ENCODE measurements around the gene STXBP1. TPM values are rescaled to one million over a fixed set of nuclear protein-coding genes. Genes with fewer than 3 reads are reported as not detected.

STXBP1 gene
- total and polyA plus RNA-seq, 9 of the 15 experiments (the other 6 are each of a cell fraction or from before 2014, with no cell fraction given) = 4.6 to 35.1 (median 9.7) TPM

- TF ChIP-seq SMARCE1 (IDR thresholded peaks at IDR 0.05) = no peak
- TF ChIP-seq VEZF1 (CRISPR knock-in tag; IDR thresholded peaks at IDR 0.05) = peak; percentile 70
- 0 out of 4 replicates have a peak, but pooled peaks of 1 of the 2 experiments have one; percentile 31 for TF ChIP-seq RCOR1 (IDR thresholded peaks at IDR 0.05; ENCODE audit: borderline replicate concordance in 1 of 2, low read depth in 2 of 2, low read length in 2 of 2)
- TF ChIP-seq CBX1 (IDR thresholded peaks at IDR 0.05; ENCODE audit: low read depth) = no peak
- TF ChIP-seq HDAC6 (IDR thresholded peaks at IDR 0.05; ENCODE audit: low read depth, low read length) = no peak
- peak; percentile 65 for TF ChIP-seq RBM25 (IDR thresholded peaks at IDR 0.05; ENCODE audit: low read depth, low read length, severe bottlenecking)
- peak; percentile 63 for TF ChIP-seq SUPT5H (IDR thresholded peaks at IDR 0.05)
- no peak for TF ChIP-seq DIDO1 (tag; IDR thresholded peaks at IDR 0.05; ENCODE audit: low read depth)
- TF ChIP-seq MITF (IDR thresholded peaks at IDR 0.05) = no peak
Measured at GRCh38 chr9:127611899-127612790, at the start of gene STXBP1 (continued).

Data from K562 (cell line).